Measurements from ENCODE around the gene CYTH1.

The CYTH1 gene

GRCh38 chr17:78683408-78683961 is 98.6 kb downstream of the CYTH1 start:
- no peak for TF ChIP-seq CTCF (conservative IDR thresholded peaks at IDR 0.05; ENCODE audit: control insufficient read depth, insufficient read depth, low read depth, low read length)
- H3K4me3 ChIP-seq (ENCODE audit: control insufficient read depth, low read depth, low read length), result no peak overlapping the region
- no peak for DNase-seq (ENCODE audit: low read depth)

GRCh38 chr17:78682363-78682762 is 99.7 kb downstream of the CYTH1 start:
- no peak overlapping the region for H3K4me3 ChIP-seq (ENCODE audit: control insufficient read depth, low read depth, low read length)
- no peak for DNase-seq (ENCODE audit: low read depth)
- no peak for TF ChIP-seq CTCF (conservative IDR thresholded peaks at IDR 0.05; ENCODE audit: control insufficient read depth, insufficient read depth, low read depth, low read length)

- TF ChIP-seq CTCF (conservative IDR thresholded peaks at IDR 0.05; ENCODE audit: control insufficient read depth, insufficient read depth, low read depth, low read length), result no peak
- no peak overlapping the region for H3K4me3 ChIP-seq (ENCODE audit: control insufficient read depth, low read depth, low read length)
- DNase-seq (ENCODE audit: low read depth), result no peak
Measured at GRCh38 chr17:78680436-78680835, 101.6 kb downstream of the CYTH1 start.

- no peak for TF ChIP-seq CTCF (conservative IDR thresholded peaks at IDR 0.05; ENCODE audit: control insufficient read depth, insufficient read depth, low read depth, low read length)
- no peak for DNase-seq (ENCODE audit: low read depth)
Measured at GRCh38 chr17:78679495-78680395, 102.3 kb downstream of the CYTH1 start.

DNA sequence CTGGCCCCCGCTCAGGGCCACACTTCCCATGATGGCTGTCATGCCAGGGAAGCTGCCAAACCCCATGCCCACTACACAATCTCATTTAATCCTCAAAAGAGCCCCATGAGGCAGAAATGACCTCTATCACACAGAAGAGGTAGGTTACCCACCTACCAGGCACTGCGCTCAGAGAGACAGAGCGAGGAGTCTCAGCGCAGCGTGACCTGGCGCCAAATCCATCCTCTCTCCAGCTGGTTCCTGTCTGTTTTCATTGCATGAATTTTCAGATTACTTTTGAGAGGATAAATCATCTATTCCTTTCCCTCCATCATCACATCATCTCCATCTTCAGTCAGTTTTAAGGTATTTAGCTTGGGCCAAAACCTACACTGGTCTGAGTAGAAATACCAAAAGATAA is 103.4 kb downstream of the CYTH1 start:
- no peak for TF ChIP-seq CTCF (conservative IDR thresholded peaks at IDR 0.05; ENCODE audit: control insufficient read depth, insufficient read depth, low read depth, low read length)
- H3K4me3 ChIP-seq (ENCODE audit: control insufficient read depth, low read depth, low read length), result no peak overlapping the region
- no peak for DNase-seq (ENCODE audit: low read depth)

More at GRCh38 chr17:78679495-78680395, 102.3 kb downstream of the CYTH1 start:
- H3K4me3 ChIP-seq (ENCODE audit: control insufficient read depth, low read depth, low read length), result no peak overlapping the region

- no peak overlapping the region for H3K4me3 ChIP-seq (ENCODE audit: control insufficient read depth, low read depth, low read length)
- DNase-seq (ENCODE audit: low read depth), result no peak
- TF ChIP-seq CTCF (conservative IDR thresholded peaks at IDR 0.05; ENCODE audit: control insufficient read depth, insufficient read depth, low read depth, low read length), result no peak
Measured at GRCh38 chr17:78678222-78678557, 103.9 kb downstream of the CYTH1 start.
